HK-2 (cell line): ENCODE data around the gene CCDC57.

Source experiments
- DNase-seq: peaks from one replicate; pipeline ENCODE4 v3.0.0-alpha.2; 2018; ENCODE audit not compliant: unreplicated experiment

Gene CCDC57

GRCh38 chr17:82062076-82062983 is 150.3 kb downstream of the CCDC57 start:
- no peak for DNase-seq

GRCh38 chr17:82061047-82061925 is 151.4 kb downstream of the CCDC57 start:
- no peak for DNase-seq

GRCh38 chr17:82060614-82061013 is 152.0 kb downstream of the CCDC57 start:
- DNase-seq: no peak

- no peak for DNase-seq
These were observed 152.7 kb downstream of the CCDC57 start for GRCh38 chr17:82060001-82060380.

GRCh38 chr17:82059272-82060000 is 153.2 kb downstream of the CCDC57 start:
- DNase-seq: no peak

- no peak for DNase-seq
These were observed 153.8 kb downstream of the CCDC57 start for GRCh38 chr17:82058855-82059249.

GRCh38 chr17:82058230-82058854 is 154.3 kb downstream of the CCDC57 start:
- no peak for DNase-seq

- no peak for DNase-seq
These were observed 155.7 kb downstream of the CCDC57 start for GRCh38 chr17:82056729-82057621.

- DNase-seq: no peak
These were observed 156.5 kb downstream of the CCDC57 start for GRCh38 chr17:82055965-82056728.

- no peak for DNase-seq
These were observed 157.3 kb downstream of the CCDC57 start for GRCh38 chr17:82055023-82055964.

- no peak for DNase-seq
These were observed 158.2 kb downstream of the CCDC57 start for GRCh38 chr17:82054351-82055022.

- no peak for DNase-seq
These were observed 158.9 kb downstream of the CCDC57 start for GRCh38 chr17:82053556-82054263.

GRCh38 chr17:82053130-82053529 is 159.5 kb downstream of the CCDC57 start:
- DNase-seq: no peak

- no peak for DNase-seq
These were observed 160.0 kb downstream of the CCDC57 start for GRCh38 chr17:82052638-82053059.

GRCh38 chr17:82051776-82052637 is 160.6 kb downstream of the CCDC57 start, which contains the start of the genes GPS1 and RFNG:
Gene GPS1, plus strand, starts transcription at chr17:82051898. Its CDS starts 34 bp downstream, at chr17:82051932.
Gene RFNG, minus strand, starts transcription at chr17:82051811. Its CDS starts 45 bp downstream, at chr17:82051766.
- peak; percentile 67 for DNase-seq
